Stimulated activated CD8-positive, alpha-beta memory T cell treated with anti-CD3 and anti-CD28 coated beads, Interleukin-12 subunit alpha, Interleukin-12 subunit beta, amount 100 ng/mL, for 24 hours (primary cell): ENCODE measurements around the gene SCUBE2.
"Not testable (repeated sequence)": the region's sequence is repeated elsewhere in the genome, so short reads cannot be mapped to it uniquely, and the experiment has no call there.

Source experiments
- DNase-seq: peaks from one replicate; pipeline ENCODE4 v3.0.0-alpha.2; 2020; ENCODE audit errors: extremely low read depth

SCUBE2 gene

GRCh38 chr11:9046481-9046880, 44.9 kb downstream of the SCUBE2 start:
- no peak for DNase-seq

GRCh38 chr11:9042488-9042887, 48.9 kb downstream of the SCUBE2 start:
- no peak for DNase-seq

- no peak for DNase-seq
These were observed 49.7 kb downstream of the SCUBE2 start for GRCh38 chr11:9041747-9042146.

GRCh38 chr11:9040410-9040809, 51.0 kb downstream of the SCUBE2 start:
- DNase-seq: no peak

- no peak for DNase-seq
These were observed 51.5 kb downstream of the SCUBE2 start for GRCh38 chr11:9039863-9040262.

GRCh38 chr11:9039198-9039597, 52.2 kb downstream of the SCUBE2 start:
- no peak for DNase-seq

GRCh38 chr11:9038541-9038940, 52.9 kb downstream of the SCUBE2 start:
- DNase-seq: no peak

- DNase-seq: no peak
These were observed 53.4 kb downstream of the SCUBE2 start for GRCh38 chr11:9037963-9038362.

GRCh38 chr11:9037046-9037780, 54.2 kb downstream of the SCUBE2 start:
- no peak for DNase-seq

- no peak for DNase-seq
These were observed 60.8 kb downstream of the SCUBE2 start for GRCh38 chr11:9030601-9031000.

GRCh38 chr11:9029422-9029821, 62.0 kb downstream of the SCUBE2 start:
- no peak for DNase-seq

- no peak for DNase-seq
These were observed 62.8 kb downstream of the SCUBE2 start for GRCh38 chr11:9028581-9028980.

GRCh38 chr11:9025101-9025850, 66.1 kb downstream of the SCUBE2 start:
- no peak for DNase-seq

- no peak for DNase-seq
These were observed 68.3 kb downstream of the SCUBE2 start for GRCh38 chr11:9022961-9023680.

- DNase-seq: no peak
These were observed 70.5 kb downstream of the SCUBE2 start for GRCh38 chr11:9020916-9021315.

- DNase-seq: no peak
These were observed 71.5 kb downstream of the SCUBE2 start for GRCh38 chr11:9019861-9020260.

- no peak for DNase-seq
These were observed 73.6 kb downstream of the SCUBE2 start for GRCh38 chr11:9017773-9018172.

GRCh38 chr11:9016916-9017642, 74.3 kb downstream of the SCUBE2 start:
- no peak for DNase-seq

GRCh38 chr11:9015677-9016076, 75.7 kb downstream of the SCUBE2 start:
- no peak for DNase-seq

GRCh38 chr11:9014826-9015225, 76.6 kb downstream of the SCUBE2 start:
- no peak for DNase-seq

GRCh38 chr11:9013373-9013772, 78.0 kb downstream of the SCUBE2 start:
- no peak for DNase-seq

- DNase-seq: not testable (repeated sequence)
These were observed 81.9 kb downstream of the SCUBE2 start for GRCh38 chr11:9009538-9009937.
